Heart right ventricle (tissue), 16 donors: ENCODE results near the gene INTS1. TPM values are rescaled to one million over a fixed set of nuclear protein-coding genes. Genes with fewer than 3 reads are reported as not detected.

Experiments used
- ATAC-seq, 8 donors: fragments of 200-7000 bp; cut with Tn5 transposase; one replicate each; pipeline ENCODE4 v1.9.1; 2020; ENCODE audit warnings: mild to moderate bottlenecking in 8 of 8, moderate library complexity in 8 of 8, moderate number of reproducible peaks in 1 of 8
- DNase-seq, 2 donors: peaks; one replicate each; pipeline ENCODE4 v3.0.0-alpha.2; 2020
- H3K27ac ChIP-seq, 10 donors: fragments of 200-600 bp; sonication (generic) in 2 of 10; one replicate each; pipeline versions ENCODE4 v1.5.0 to v1.8.0; 2020 to 2022; ENCODE audit warnings: mild to moderate bottlenecking in 3 of 10
- H3K27me3 ChIP-seq, 7 donors: fragments of 200-600 bp; one replicate each; pipeline ENCODE4 v1.8.0; 2021 to 2022; ENCODE audit warnings: mild to moderate bottlenecking in 2 of 7
- H3K36me3 ChIP-seq, 9 donors: fragments of 200-600 bp; sonication (generic) in 1 of 9; one replicate each; pipeline versions ENCODE4 v1.5.0 to v1.8.0; 2020 to 2022; ENCODE audit warnings: mild to moderate bottlenecking in 2 of 9
- H3K4me1 ChIP-seq, 9 donors: fragments of 200-600 bp; sonication (generic) in 1 of 9; one replicate each; pipeline versions ENCODE4 v1.5.0 to v1.8.0; 2020 to 2022; ENCODE audit warnings: mild to moderate bottlenecking in 4 of 9
- H3K4me3 ChIP-seq, 10 donors: fragments of 200-600 bp; sonication (generic) in 2 of 10; one replicate each; pipeline versions ENCODE4 v1.5.0 to v1.8.0; 2020 to 2022; ENCODE audit warnings: mild to moderate bottlenecking in 7 of 10, moderate library complexity in 2 of 10
- H3K9me3 ChIP-seq, 11 donors: fragments of 200-600 bp in 10 of 11; sonication (generic) in 2 of 11; one replicate each; pipeline versions ENCODE4 v1.5.0 to v1.8.0; 2013 to 2022; ENCODE audit warnings: mild to moderate bottlenecking in 2 of 11, control low read depth in 1 of 11, moderate library complexity in 1 of 11
- whole genome bisulfite sequencing, 2 donors: extraction: QIAGEN DNeasy Blood & Tissue Kit; methylation state at CpG; one replicate each; pipeline ENCODE4 v1.1.7; 2013; ENCODE audit warnings: inconsistent platforms in 1 of 2; 5-methylcytosine and 5-hydroxymethylcytosine counted together
- intact Hi-C, 10 donors: fragments of 100-400 bp; cut with DNase I; formaldehyde crosslinking; loops; one replicate each; pipeline versions ENCODE4 v1.11.1 to v1.14.2; 2022
- polyA plus RNA-seq, 2 donors: library from polyadenylated mRNA; stranded (reverse); fragments of 200-250 nt; gene quantifications; one replicate each; pipeline ENCODE4 v1.2.3, GENCODE V29; 2013
- total RNA-seq, 10 donors: library from RNA; stranded (reverse); fragmentation: NEBNext Ultra II Directional in 3 of 10; extraction: Animal tissue kit (Norgen Biotek cat#: 25700) in 3 of 10; gene quantifications; one replicate each; pipeline versions ENCODE4 v1.2.1 to v1.2.4, GENCODE V29; 2021 to 2023
- TF ChIP-seq, protein P1 (sequence below), 9 donors: fragments of 200-600 bp; sonication (generic) in 2 of 9; IDR thresholded peaks; one replicate each; pipeline versions ENCODE4 v1.5.0 to v1.8.0; 2021 to 2022; ENCODE audit warnings: antibody characterized with exemption in 9 of 9, mild to moderate bottlenecking in 5 of 9, moderate library complexity in 1 of 9
- donor health status: Arrhythmogenic right ventricular cardiomyopathy.
- donor health status: ischemic (EF 13 %, LVEDD 7.1; RV severe dilation, severe dysfunction).
- donor health status: healthy with polysubstance abuse.
- donor health status: DM: no; HTN: yes; CAD: no.
- donor health status: DM: no; HTN: no; CAD: no.
- donor health status: ischemic (EF 25% LVEDD 6.9; RV normal size, moderate dysfunction).
- donor health status: ischemic (EF 25% LVEDD 5.7; RV mildly dilated, moderate dysfunction).
- donor health status: healthy.
- donor health status: DM: yes; HTN: yes; CAD: no.
- donor health status: Ischemic cardiomyopathy.
- donor health status: ischemic (EF 35%, LVEDD 5.7; RV mildly dilated, moderate dysfunction).
- donor health status: nonischemic (EF 11% LVEDD 7.7; RV severe dilation, severe dysfunction).
- donor health status: DM: yes; HTN: yes; CAD: no.
- donor health status: PGD.
- donor health status: ischemic (EF 29% LVEDD 5.4; RV normal size, mild dysfunction).
- donor health status: nonischemic (EF 23%, LVEDD 6.1; RV moderate dilation, normal function).

Gene INTS1
- total and polyA plus RNA-seq, 12 donors, result 41.5 to 59.4 (median 45.4) TPM

DNA sequence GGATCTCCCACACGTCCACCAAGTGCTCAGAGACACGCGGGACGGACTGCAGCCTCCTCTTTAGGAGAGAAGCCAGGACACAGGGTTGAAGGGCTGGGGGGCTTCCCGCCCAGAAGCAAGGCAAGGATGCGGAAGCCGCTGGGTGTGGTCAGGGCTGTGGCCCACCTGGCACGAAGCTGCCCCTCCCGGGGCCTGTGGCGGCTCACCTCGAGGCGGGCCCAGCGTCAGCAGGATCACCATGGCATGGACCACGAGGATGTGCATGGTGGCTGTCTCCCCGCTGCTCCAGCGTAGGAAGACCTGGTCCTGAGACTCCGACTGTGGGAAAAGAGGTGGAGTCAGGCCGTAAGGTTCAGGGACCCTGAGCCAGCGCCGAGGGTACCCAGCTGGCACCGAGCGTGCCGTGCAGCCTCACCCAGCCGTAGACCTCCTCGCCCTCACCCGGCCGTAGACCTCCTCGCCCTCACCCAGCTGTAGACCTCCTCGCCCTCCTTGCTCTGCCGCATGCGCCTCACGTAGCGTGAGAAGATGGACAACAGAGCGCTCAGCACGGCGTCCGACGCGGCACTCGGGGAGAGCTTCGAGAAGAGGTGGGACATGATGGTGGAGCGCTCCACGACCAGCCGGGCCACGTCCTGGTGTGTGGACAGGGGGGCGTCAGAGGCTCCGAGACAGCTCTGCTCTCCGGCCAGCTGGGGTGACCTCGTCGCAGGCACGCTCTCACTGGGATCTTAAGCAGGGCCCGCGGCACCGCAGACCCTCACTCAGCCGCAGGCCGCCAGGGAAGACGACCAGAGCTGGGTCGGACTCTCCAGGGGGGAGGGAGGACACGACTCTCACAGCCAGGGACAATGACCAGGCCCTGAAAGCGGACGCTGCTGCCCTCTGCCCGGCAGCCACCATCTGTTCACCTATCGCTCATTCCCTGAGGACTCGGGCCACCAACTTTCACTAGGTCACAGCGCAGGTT, 20.4 kb downstream of the INTS1 start:
- 94% methylated on average over 65 of the region's 65 CpGs for WGBS, 2 donors
- no peak overlapping the region for H3K4me3 ChIP-seq
- TF ChIP-seq, protein P1, sequence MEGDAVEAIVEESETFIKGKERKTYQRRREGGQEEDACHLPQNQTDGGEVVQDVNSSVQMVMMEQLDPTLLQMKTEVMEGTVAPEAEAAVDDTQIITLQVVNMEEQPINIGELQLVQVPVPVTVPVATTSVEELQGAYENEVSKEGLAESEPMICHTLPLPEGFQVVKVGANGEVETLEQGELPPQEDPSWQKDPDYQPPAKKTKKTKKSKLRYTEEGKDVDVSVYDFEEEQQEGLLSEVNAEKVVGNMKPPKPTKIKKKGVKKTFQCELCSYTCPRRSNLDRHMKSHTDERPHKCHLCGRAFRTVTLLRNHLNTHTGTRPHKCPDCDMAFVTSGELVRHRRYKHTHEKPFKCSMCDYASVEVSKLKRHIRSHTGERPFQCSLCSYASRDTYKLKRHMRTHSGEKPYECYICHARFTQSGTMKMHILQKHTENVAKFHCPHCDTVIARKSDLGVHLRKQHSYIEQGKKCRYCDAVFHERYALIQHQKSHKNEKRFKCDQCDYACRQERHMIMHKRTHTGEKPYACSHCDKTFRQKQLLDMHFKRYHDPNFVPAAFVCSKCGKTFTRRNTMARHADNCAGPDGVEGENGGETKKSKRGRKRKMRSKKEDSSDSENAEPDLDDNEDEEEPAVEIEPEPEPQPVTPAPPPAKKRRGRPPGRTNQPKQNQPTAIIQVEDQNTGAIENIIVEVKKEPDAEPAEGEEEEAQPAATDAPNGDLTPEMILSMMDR (IDR thresholded peaks at IDR 0.05), result no peak
- ATAC-seq (no peak), DNase-seq (no peak)
- intact Hi-C loops, result no loop called here
- peaks cover 3 to 100% (median 76%) of the 10 kb centered on the region in 9 donors for H3K36me3 ChIP-seq
- no peaks in the 10 kb centered on the region for H3K27me3 ChIP-seq
- no peak overlapping the region for H3K27ac ChIP-seq
- H3K9me3 ChIP-seq, result no peaks in the 10 kb centered on the region
- H3K4me1 ChIP-seq, result no peaks in the 10 kb centered on the region

DNA sequence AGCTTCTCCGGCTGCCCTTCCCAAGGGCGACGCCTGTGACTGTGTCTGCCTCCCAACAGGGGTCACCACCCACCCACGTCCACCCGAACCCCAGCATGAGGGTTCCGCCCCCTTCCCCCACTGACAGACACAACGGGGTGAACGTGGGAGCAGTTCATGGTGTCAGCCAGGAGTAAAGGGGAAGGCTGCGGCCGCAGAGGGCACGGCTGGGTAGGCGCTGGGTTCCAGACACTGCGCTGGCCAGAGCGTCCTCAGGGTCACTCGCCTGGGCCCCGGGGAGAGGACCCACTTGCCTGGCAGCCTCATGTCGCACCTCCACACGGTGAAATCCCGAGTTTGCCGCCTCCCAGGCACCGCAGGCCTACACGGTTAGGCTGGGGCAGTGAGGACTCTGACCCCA, 21.1 kb downstream of the INTS1 start:
- WGBS, 2 donors, result 92 to 93% methylated on average over 22 of the region's 22 CpGs
- H3K27ac ChIP-seq, result no peak overlapping the region
- no peak overlapping the region for H3K4me3 ChIP-seq
- H3K9me3 ChIP-seq, result no peaks in the 10 kb centered on the region
- ATAC-seq, result no peak
- DNase-seq, result no peak
- no peaks in the 10 kb centered on the region for H3K27me3 ChIP-seq
- peaks cover 3 to 100% (median 79%) of the 10 kb centered on the region in 9 donors for H3K36me3 ChIP-seq
- H3K4me1 ChIP-seq, result no peaks in the 10 kb centered on the region
- TF ChIP-seq, protein P1 (IDR thresholded peaks at IDR 0.05), result no peak
- intact Hi-C loops, result no loop called here

DNA sequence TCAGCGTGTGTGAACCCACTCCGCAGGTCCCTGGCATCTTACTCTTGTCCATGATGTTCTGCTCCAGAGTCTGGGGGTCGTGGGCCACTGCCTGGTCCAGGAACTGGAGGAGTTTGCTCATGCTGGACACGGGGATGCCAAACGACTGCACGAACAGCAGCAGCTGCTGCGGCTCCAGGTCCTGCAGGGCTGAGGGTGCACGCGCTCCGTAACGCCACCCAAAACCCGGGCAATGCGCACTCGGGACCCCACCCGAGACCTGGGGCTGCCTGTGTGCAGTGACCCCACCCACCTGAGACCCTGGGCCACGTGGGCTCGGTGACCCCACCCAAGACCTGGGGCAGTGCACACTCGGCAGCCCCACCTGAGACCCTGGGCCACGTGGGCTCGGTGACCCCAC, 22.9 kb downstream of the INTS1 start:
- DNase-seq (no peak), ATAC-seq (no peak)
- Histone ChIP-seq H3K36me3 (peaks cover 3 to 100% (median 73%) of the 10 kb centered on the region in 9 donors), H3K27me3 (no peaks in the 10 kb centered on the region), H3K4me3 (no peak overlapping the region), H3K9me3 (no peaks in the 10 kb centered on the region), H3K27ac (no peak overlapping the region), H3K4me1 (no peaks in the 10 kb centered on the region)
- TF ChIP-seq, protein P1 (IDR thresholded peaks at IDR 0.05), result no peak
- 94% methylated on average over 20 of the region's 20 CpGs for WGBS, 2 donors
- intact Hi-C loops, result no loop called here

DNA sequence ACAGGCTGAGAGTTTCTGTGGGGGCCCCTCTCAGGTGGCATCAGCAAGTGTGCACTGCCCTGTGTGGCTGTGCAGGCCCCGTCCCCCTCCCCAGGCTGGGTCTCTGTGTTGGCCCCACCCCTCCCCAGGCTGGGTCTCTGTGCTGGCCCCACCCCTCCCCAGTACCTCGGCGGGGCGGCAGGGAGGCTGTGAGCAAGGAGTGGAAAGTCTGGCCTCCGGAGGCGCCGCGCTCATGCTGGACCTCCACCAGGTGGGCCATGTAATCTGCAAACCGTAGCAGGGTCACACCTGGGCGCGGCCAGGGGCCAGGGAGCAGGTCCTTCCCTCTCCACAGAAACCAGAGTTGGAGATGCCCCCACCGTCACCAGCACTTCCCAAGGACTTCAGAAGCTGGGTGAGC, 23.5 kb downstream of the INTS1 start:
- DNase-seq (no peak), ATAC-seq (no peak)
- H3K36me3 ChIP-seq, result peaks cover 3 to 100% (median 67%) of the 10 kb centered on the region in 9 donors
- TF ChIP-seq, protein P1 (IDR thresholded peaks at IDR 0.05), result no peak
- intact Hi-C loops, result no loop called here
- H3K27ac ChIP-seq, result no peak overlapping the region
- WGBS, 2 donors, result 87% methylated on average over 8 to 12 of the region's 12 CpGs
- H3K9me3 ChIP-seq, result no peaks in the 10 kb centered on the region
- H3K4me1 ChIP-seq, result no peaks in the 10 kb centered on the region
- no peaks in the 10 kb centered on the region for H3K27me3 ChIP-seq
- no peak overlapping the region for H3K4me3 ChIP-seq
